Caco-2 (cell line): ENCODE measurements around the gene AUTS2. TPM values are rescaled to one million over a fixed set of nuclear protein-coding genes. Genes with fewer than 3 reads are reported as not detected.

ENCODE experiments used
- BruUV-seq: library from RNA; stranded (reverse); fragments of 400-500 nt; replicated peaks from 2 replicates; lab custom pipeline; 2021; lab: Mats Ljungman, UMichigan
- CTCF ChIA-PET: fragments of 300-600 bp; sonication (Branson Sonifier 250); formaldehyde crosslinking; loops from one replicate; lab custom pipeline; 2022; ENCODE audit warnings: antibody characterized with exemption; lab: Charles Lee
- POLR2A ChIA-PET: fragments of 300-600 bp; sonication (Branson Sonifier 250); formaldehyde crosslinking; loops from one replicate; lab custom pipeline; 2022; ENCODE audit warnings: antibody characterized with exemption; lab: Charles Lee
- DNase-seq, 2 experiments: peaks; one replicate each; pipeline versions ENCODE4 v3.0.0 to v3.0.0-alpha.2; 2020 to 2022
- H3K27me3 ChIP-seq: replicated peaks from 2 replicates; pipeline ENCODE4 v1.6.0; 2011; ENCODE audit warnings: low read length; ENCODE audit not compliant: control insufficient read depth, insufficient read depth
- H3K36me3 ChIP-seq: 2 replicates; pipeline ENCODE4 v1.5.1; 2011; ENCODE audit warnings: low read length; ENCODE audit not compliant: control insufficient read depth, insufficient read depth
- H3K4me1 ChIP-seq: fragments of 250-450 bp; sonication (Bioruptor Pico); 2 replicates; pipeline ENCODE4 v1.5.1; 2020; ENCODE audit warnings: mild to moderate bottlenecking
- H3K4me3 ChIP-seq: 2 replicates; pipeline ENCODE4 v1.5.1; 2011; ENCODE audit warnings: low read depth, mild to moderate bottlenecking, control low read depth, low read length
- H3K9me3 ChIP-seq: fragments of 250-450 bp; sonication (Bioruptor Pico); 2 replicates; pipeline ENCODE4 v1.5.1; 2020; ENCODE audit warnings: mild to moderate bottlenecking, moderate library complexity
- H3K27ac Mint-ChIP-seq: one replicate; pipeline ENCODE4 v1.8.0; 2022; ENCODE audit warnings: mixed read lengths; ENCODE audit not compliant: unreplicated experiment
- H3K27me3 Mint-ChIP-seq: one replicate; pipeline ENCODE4 v1.8.0; 2022; ENCODE audit warnings: mixed read lengths; ENCODE audit not compliant: insufficient read depth, unreplicated experiment
- H3K36me3 Mint-ChIP-seq: one replicate; pipeline ENCODE4 v1.8.0; 2022; ENCODE audit warnings: mild to moderate bottlenecking, mixed read lengths; ENCODE audit not compliant: insufficient read depth, unreplicated experiment
- H3K4me1 Mint-ChIP-seq: one replicate; pipeline ENCODE4 v1.8.0; 2022; ENCODE audit warnings: low read depth, mixed read lengths; ENCODE audit not compliant: unreplicated experiment
- H3K4me3 Mint-ChIP-seq: one replicate; pipeline ENCODE4 v1.8.0; 2022; ENCODE audit warnings: mild to moderate bottlenecking, moderate library complexity, mixed read lengths; ENCODE audit not compliant: unreplicated experiment
- H3K9me3 Mint-ChIP-seq: one replicate; pipeline ENCODE4 v1.8.0; 2022; ENCODE audit warnings: mixed read lengths; ENCODE audit not compliant: unreplicated experiment
- CTCF ChIP-seq, 2 experiments: fragments of 200-600 bp in 1 of 2; IDR thresholded peaks; 1 replicate in 1 of 2; 2 replicates in 1 of 2; pipeline versions ENCODE4 v1.5.1 to v1.8.0; 2011 to 2022; ENCODE audit warnings: antibody characterized with exemption in 1 of 2, control low read depth in 1 of 2, inconsistent platforms in 1 of 2, low read depth in 1 of 2, low read length in 1 of 2, mild to moderate bottlenecking in 1 of 2, moderate library complexity in 1 of 2; ENCODE audit not compliant: insufficient read depth in 1 of 2, severe bottlenecking in 1 of 2, unreplicated experiment in 1 of 2
- intact Hi-C: fragments of 100-400 bp; cut with micrococcal nuclease; formaldehyde crosslinking; loops from one replicate; pipeline ENCODE4 v1.10.0; 2022; ENCODE audit not compliant: unreplicated experiment
- total RNA-seq: library from RNA; stranded (reverse); gene quantifications from 2 replicates; pipeline ENCODE4 v1.2.3, GENCODE V29; 2022

AUTS2 gene
- total RNA-seq, 1 experiment from 2014 or later: 37.1 TPM

DNA sequence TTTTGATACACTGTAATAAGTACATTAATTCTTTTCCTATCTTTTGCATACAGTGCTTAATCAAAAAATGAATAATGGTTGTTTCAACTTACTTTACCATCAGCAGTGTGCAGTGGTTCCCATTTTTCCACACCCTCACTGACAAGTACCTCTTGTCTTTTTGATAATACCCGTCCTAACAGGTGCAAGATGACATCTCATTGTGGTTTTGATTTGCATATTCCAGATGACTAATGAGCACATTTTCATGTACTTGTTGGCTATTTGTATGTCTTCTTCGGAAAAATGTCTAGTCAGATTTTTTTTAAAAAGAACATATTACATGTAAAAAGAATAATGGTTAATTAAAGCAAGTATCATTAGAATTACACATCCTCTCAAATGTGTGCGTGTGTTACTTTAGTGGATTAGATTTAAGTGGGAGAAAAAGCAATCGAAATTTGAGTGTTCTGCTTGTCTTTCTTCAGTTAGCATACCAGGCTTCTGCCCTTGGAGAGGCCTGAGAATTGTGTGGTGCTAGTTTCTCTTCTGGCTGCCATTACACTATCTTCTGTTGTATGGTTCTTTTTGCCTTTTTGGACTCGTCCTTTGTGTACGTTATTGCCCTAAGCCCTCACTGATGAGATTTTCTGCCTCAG lies 291.2 kb downstream of the AUTS2 start:
- no peaks in the 10 kb centered on the region for H3K4me1 Mint-ChIP-seq
- H3K36me3 Mint-ChIP-seq: no peaks in the 10 kb centered on the region
- H3K4me3 Mint-ChIP-seq: no peak overlapping the region
- Histone ChIP-seq H3K36me3 (no peaks in the 10 kb centered on the region), H3K27me3 (peaks cover 2% of the 10 kb centered on the region; the same call in 1 of the 2 replicates), H3K4me3 (no peak overlapping the region), H3K9me3 (no peaks in the 10 kb centered on the region), H3K4me1 (no peaks in the 10 kb centered on the region)
- H3K9me3 Mint-ChIP-seq: no peaks in the 10 kb centered on the region
- ChIA-PET CTCF (no interaction called here), POLR2A (no interaction called here)
- H3K27me3 Mint-ChIP-seq: peaks cover 20% of the 10 kb centered on the region
- TF ChIP-seq CTCF (IDR thresholded peaks at IDR 0.05; ENCODE audit: insufficient read depth in 1 of 2, low read depth in 1 of 2, low read length in 1 of 2, severe bottlenecking in 1 of 2, unreplicated experiment in 1 of 2): no peak
- intact Hi-C loops: no loop called here
- DNase-seq: no peak
- no peak overlapping the region for H3K27ac Mint-ChIP-seq
- no TSS peak for BruUV-seq

DNA sequence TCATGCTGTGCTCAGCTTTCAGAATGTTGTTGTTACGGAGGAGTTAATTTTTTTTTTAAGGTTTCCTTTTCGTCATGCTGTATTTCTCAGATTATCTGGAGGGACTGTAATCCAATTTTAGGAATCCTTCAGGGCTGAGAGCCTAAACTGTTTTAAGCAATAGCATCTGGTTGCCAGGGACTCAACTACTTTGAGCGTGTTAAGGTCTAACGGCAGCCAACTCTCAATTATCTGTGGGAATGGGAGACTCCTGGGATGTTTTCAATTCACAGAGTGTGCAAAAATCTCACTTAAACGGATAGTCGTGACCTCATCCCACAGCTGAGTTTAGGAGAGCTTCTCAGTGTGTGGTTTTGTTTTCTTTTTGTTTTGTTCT lies 291.7 kb downstream of the AUTS2 start:
- Mint-ChIP-seq H3K36me3 (no peaks in the 10 kb centered on the region), H3K27me3 (peaks cover 16% of the 10 kb centered on the region), H3K9me3 (no peaks in the 10 kb centered on the region), H3K27ac (no peak overlapping the region), H3K4me1 (no peaks in the 10 kb centered on the region), H3K4me3 (no peak overlapping the region)
- ChIA-PET CTCF (no interaction called here), POLR2A (no interaction called here)
- no TSS peak for BruUV-seq
- intact Hi-C loops: no loop called here
- Histone ChIP-seq H3K27me3 (peaks cover 2% of the 10 kb centered on the region; the same call in 1 of the 2 replicates), H3K9me3 (no peaks in the 10 kb centered on the region), H3K4me1 (no peaks in the 10 kb centered on the region), H3K4me3 (no peak overlapping the region), H3K36me3 (no peaks in the 10 kb centered on the region)
- TF ChIP-seq CTCF (IDR thresholded peaks at IDR 0.05; ENCODE audit: insufficient read depth in 1 of 2, low read depth in 1 of 2, low read length in 1 of 2, severe bottlenecking in 1 of 2, unreplicated experiment in 1 of 2): no peak
- DNase-seq: no peak

- H3K27me3 ChIP-seq: peaks cover 2% of the 10 kb centered on the region; the same call in 1 of the 2 replicates
- ChIA-PET POLR2A (no interaction called here), CTCF (no interaction called here)
- no peaks in the 10 kb centered on the region for H3K9me3 Mint-ChIP-seq
- intact Hi-C loops: no loop called here
- no TSS peak for BruUV-seq
- H3K4me1 Mint-ChIP-seq: no peaks in the 10 kb centered on the region
- no peaks in the 10 kb centered on the region for H3K36me3 Mint-ChIP-seq
- no peak for DNase-seq
- H3K27ac Mint-ChIP-seq: no peak overlapping the region
- H3K4me1 ChIP-seq: no peaks in the 10 kb centered on the region
- H3K9me3 ChIP-seq: no peaks in the 10 kb centered on the region
- no peak overlapping the region for H3K4me3 ChIP-seq
- no peaks in the 10 kb centered on the region for H3K36me3 ChIP-seq
- H3K4me3 Mint-ChIP-seq: no peak overlapping the region
- H3K27me3 Mint-ChIP-seq: peaks cover 9% of the 10 kb centered on the region
- no peak for TF ChIP-seq CTCF (IDR thresholded peaks at IDR 0.05; ENCODE audit: insufficient read depth in 1 of 2, low read depth in 1 of 2, low read length in 1 of 2, severe bottlenecking in 1 of 2, unreplicated experiment in 1 of 2)
Observed at GRCh38 chr7:69892790-69893189, 294.5 kb downstream of the AUTS2 start.
